CD14-positive monocyte (primary cell): ENCODE data around the gene ATAD3A. TPM values are rescaled to one million over a fixed set of nuclear protein-coding genes. Genes with fewer than 3 reads are reported as not detected.

Experiments
- DNase-seq, 3 donors: peaks; one replicate each; pipeline ENCODE4 v3.0.0-alpha.2; 2011 to 2022
- H2AFZ ChIP-seq: 2 replicates; pipeline ENCODE4 v1.6.0; 2012; ENCODE audit warnings: mild to moderate bottlenecking, low read depth, low read length, inconsistent platforms; ENCODE audit not compliant: insufficient read depth, poor library complexity, severe bottlenecking
- H3K27ac ChIP-seq, 2 donors: 1 replicate in 1 of 2; 2 replicates in 1 of 2; pipeline ENCODE4 v1.5.1; 2012 to 2013; ENCODE audit warnings: low read length in 2 of 2, control low read depth in 1 of 2, inconsistent platforms in 1 of 2, low read depth in 1 of 2, mild to moderate bottlenecking in 1 of 2
- H3K27me3 ChIP-seq, 2 donors: one replicate each; pipeline versions ENCODE4 v1.6.0 to v1.6.1; 2011 to 2013; ENCODE audit warnings: low read length in 2 of 2; ENCODE audit not compliant: control insufficient read depth in 2 of 2, insufficient read depth in 2 of 2
- H3K36me3 ChIP-seq, 2 donors: replicated peaks in 1 of 2; 1 replicate in 1 of 2; 2 replicates in 1 of 2; pipeline versions ENCODE4 v1.5.1 to v1.6.1; 2012 to 2013; ENCODE audit warnings: low read length in 2 of 2, control low read depth in 1 of 2, inconsistent platforms in 1 of 2, mild to moderate bottlenecking in 1 of 2; ENCODE audit not compliant: insufficient read depth in 2 of 2, control insufficient read depth in 1 of 2
- H3K4me1 ChIP-seq, 2 donors: 1 replicate in 1 of 2; 2 replicates in 1 of 2; pipeline versions ENCODE4 v1.5.1 to v1.6.1; 2012 to 2013; ENCODE audit warnings: low read length in 2 of 2, control low read depth in 1 of 2, inconsistent platforms in 1 of 2, mild to moderate bottlenecking in 1 of 2, moderate library complexity in 1 of 2; ENCODE audit not compliant: insufficient read depth in 2 of 2, control insufficient read depth in 1 of 2
- H3K4me2 ChIP-seq: replicated peaks from 2 replicates; pipeline ENCODE3; 2012; ENCODE audit warnings: low read length, moderate library complexity, mild to moderate bottlenecking; ENCODE audit not compliant: poor library complexity, severe bottlenecking; ENCODE audit errors: extremely low read depth
- H3K4me3 ChIP-seq, 3 experiments: fragments of 200-600 bp in 1 of 3; sonication (generic) in 1 of 3; replicated peaks in 1 of 3; 1 replicate in 2 of 3; 2 replicates in 1 of 3; pipeline ENCODE4 v1.5.1; 2011 to 2013; ENCODE audit warnings: low read length in 3 of 3, mild to moderate bottlenecking in 3 of 3, control low read depth in 2 of 3, low read depth in 2 of 3, inconsistent platforms in 1 of 3, moderate library complexity in 1 of 3
- H3K79me2 ChIP-seq: 2 replicates; pipeline ENCODE4 v1.6.0; 2012; ENCODE audit warnings: mild to moderate bottlenecking, control low read depth, inconsistent platforms, low read length, moderate library complexity; ENCODE audit not compliant: insufficient read depth
- H3K9ac ChIP-seq: 2 replicates; pipeline ENCODE4 v1.6.0; 2017; ENCODE audit warnings: low read length, mild to moderate bottlenecking; ENCODE audit not compliant: insufficient read depth, poor library complexity, severe bottlenecking
- H3K9me3 ChIP-seq, 2 donors: replicated peaks in 1 of 2; 1 replicate in 1 of 2; 2 replicates in 1 of 2; pipeline versions ENCODE4 v1.5.1 to v1.6.1; 2012 to 2013; ENCODE audit warnings: low read length in 2 of 2, control low read depth in 1 of 2; ENCODE audit not compliant: control insufficient read depth in 1 of 2, insufficient read depth in 1 of 2
- H4K20me1 ChIP-seq: 2 replicates; pipeline ENCODE4 v1.6.0; 2012; ENCODE audit warnings: mild to moderate bottlenecking, low read length, control low read depth, moderate library complexity; ENCODE audit not compliant: insufficient read depth
- H3K27ac Mint-ChIP-seq, 7 donors: one replicate each; pipeline ENCODE4 v1.8.0; 2020; ENCODE audit warnings: mild to moderate bottlenecking in 7 of 7, mixed read lengths in 7 of 7, moderate library complexity in 6 of 7, inconsistent platforms in 2 of 7
- H3K27me3 Mint-ChIP-seq, 3 donors: one replicate each; pipeline ENCODE4 v1.8.0; 2021 to 2022; ENCODE audit warnings: low read depth in 3 of 3, mild to moderate bottlenecking in 3 of 3, mixed read lengths in 3 of 3, moderate library complexity in 3 of 3, inconsistent platforms in 1 of 3
- H3K36me3 Mint-ChIP-seq, 2 donors: one replicate each; pipeline ENCODE4 v1.8.0; 2020; ENCODE audit warnings: mixed read lengths in 2 of 2, inconsistent platforms in 1 of 2, mild to moderate bottlenecking in 1 of 2
- H3K4me1 Mint-ChIP-seq: one replicate; pipeline ENCODE4 v1.8.0; 2020; ENCODE audit warnings: mild to moderate bottlenecking, mixed read lengths
- H3K4me3 Mint-ChIP-seq, 2 donors: one replicate each; pipeline ENCODE4 v1.8.0; 2020; ENCODE audit warnings: mild to moderate bottlenecking in 2 of 2, mixed read lengths in 2 of 2, moderate library complexity in 1 of 2
- H3K9me3 Mint-ChIP-seq, 7 donors: one replicate each; pipeline ENCODE4 v1.8.0; 2020 to 2022; ENCODE audit warnings: mixed read lengths in 7 of 7, mild to moderate bottlenecking in 6 of 7, moderate library complexity in 6 of 7, inconsistent platforms in 2 of 7
- WGBS: methylation state at CpG from one replicate; pipeline ENCODE4 v1.1.5; 2013; ENCODE audit warnings: missing lambda C conversion rate; ENCODE audit not compliant: insufficient coverage; 5-methylcytosine and 5-hydroxymethylcytosine counted together
- intact Hi-C, 2 donors: fragments of 100-400 bp; cut with micrococcal nuclease; formaldehyde crosslinking; loops; one replicate each; pipeline versions ENCODE4 v1.15.0 to v1.15.1; 2023
- polyA plus RNA-seq, 3 donors: library from polyadenylated mRNA; depleted of rRNA in 1 of 3; unstranded in 2 of 3; stranded (reverse) in 1 of 3; fragments of 300-500 nt in 2 of 3; fragments of >200 nt in 1 of 3; fragmentation: Illumina TruSeq in 2 of 3; gene quantifications; 1 replicate in 2 of 3; 2 replicates in 1 of 3; pipeline ENCODE4 v1.2.3, GENCODE V29; 2012 to 2021
- TF ChIP-seq, protein P1 (sequence below): fragments of 200-600 bp; IDR thresholded peaks from one replicate; pipeline ENCODE4 v1.8.0; 2022; ENCODE audit warnings: antibody characterized with exemption, mild to moderate bottlenecking

ATAD3A gene
- polyA plus RNA-seq, 3 donors = 4.1 to 14.0 (median 6.4) TPM

DNA sequence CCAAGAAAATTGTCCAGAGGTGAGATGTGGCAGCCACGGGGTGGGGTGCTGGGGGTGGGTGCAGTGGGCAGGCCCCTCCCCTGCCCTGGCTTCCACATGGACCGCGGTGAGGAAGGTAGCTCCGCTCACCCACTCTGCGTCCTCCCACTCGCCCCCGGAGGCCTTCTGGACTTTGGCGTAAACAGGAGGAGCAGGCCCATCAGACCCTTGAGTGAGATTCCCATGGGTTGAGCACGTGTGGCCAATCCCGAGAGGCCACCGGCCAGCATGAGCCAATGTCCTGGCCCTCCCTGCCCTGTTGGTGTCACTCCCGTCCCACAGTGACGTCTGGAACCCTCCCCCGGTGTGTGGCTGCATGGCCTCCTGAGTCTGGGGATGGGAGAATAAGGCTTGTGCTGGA is 36.6 kb downstream of the ATAD3A start:
- H3K27ac Mint-ChIP-seq = no peak overlapping the region
- no peak for DNase-seq
- Histone ChIP-seq H3K79me2 (peaks cover 7% of the 10 kb centered on the region), H3K4me1 (no peaks in the 10 kb centered on the region), H3K27ac (no peak overlapping the region), H4K20me1 (peaks cover 50% of the 10 kb centered on the region), H2AFZ (no peak overlapping the region), H3K9me3 (no peaks in the 10 kb centered on the region), H3K4me2 (no peak overlapping the region), H3K4me3 (no peak overlapping the region), H3K27me3 (no peaks in the 10 kb centered on the region), H3K36me3 (peaks cover 20 to 27% of the 10 kb centered on the region in 2 donors), H3K9ac (no peak overlapping the region)
- no peak overlapping the region for H3K4me3 Mint-ChIP-seq
- no peaks in the 10 kb centered on the region for H3K4me1 Mint-ChIP-seq
- intact Hi-C loops = no loop called here
- H3K27me3 Mint-ChIP-seq = no peaks in the 10 kb centered on the region
- H3K36me3 Mint-ChIP-seq = peaks cover 13 to 30% of the 10 kb centered on the region in 2 donors
- H3K9me3 Mint-ChIP-seq = peaks cover 0 to 3% (median 0%) of the 10 kb centered on the region in 7 donors
- WGBS = 93% methylated on average over 13 of the region's 14 CpGs
- TF ChIP-seq, protein P1, sequence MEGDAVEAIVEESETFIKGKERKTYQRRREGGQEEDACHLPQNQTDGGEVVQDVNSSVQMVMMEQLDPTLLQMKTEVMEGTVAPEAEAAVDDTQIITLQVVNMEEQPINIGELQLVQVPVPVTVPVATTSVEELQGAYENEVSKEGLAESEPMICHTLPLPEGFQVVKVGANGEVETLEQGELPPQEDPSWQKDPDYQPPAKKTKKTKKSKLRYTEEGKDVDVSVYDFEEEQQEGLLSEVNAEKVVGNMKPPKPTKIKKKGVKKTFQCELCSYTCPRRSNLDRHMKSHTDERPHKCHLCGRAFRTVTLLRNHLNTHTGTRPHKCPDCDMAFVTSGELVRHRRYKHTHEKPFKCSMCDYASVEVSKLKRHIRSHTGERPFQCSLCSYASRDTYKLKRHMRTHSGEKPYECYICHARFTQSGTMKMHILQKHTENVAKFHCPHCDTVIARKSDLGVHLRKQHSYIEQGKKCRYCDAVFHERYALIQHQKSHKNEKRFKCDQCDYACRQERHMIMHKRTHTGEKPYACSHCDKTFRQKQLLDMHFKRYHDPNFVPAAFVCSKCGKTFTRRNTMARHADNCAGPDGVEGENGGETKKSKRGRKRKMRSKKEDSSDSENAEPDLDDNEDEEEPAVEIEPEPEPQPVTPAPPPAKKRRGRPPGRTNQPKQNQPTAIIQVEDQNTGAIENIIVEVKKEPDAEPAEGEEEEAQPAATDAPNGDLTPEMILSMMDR = no peak

DNA sequence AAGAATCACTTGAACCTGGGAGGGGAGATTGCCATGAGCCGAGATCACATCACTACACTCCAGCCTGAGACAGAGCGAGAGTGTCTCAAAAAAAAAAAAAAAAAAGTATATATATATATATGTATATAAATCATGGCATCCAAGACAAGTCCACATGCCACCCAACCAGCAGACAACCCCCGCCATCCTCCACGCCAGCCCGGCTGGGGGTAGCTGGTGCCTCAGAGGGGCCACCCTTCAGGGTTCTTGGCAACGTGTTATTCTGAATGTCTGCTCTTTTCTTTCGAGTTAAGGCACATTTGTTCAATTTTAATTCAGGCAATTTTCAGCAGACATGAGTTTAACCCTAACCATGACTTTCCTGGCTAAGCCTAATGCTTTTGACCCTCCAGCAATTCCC is 38.1 kb downstream of the ATAD3A start:
- Mint-ChIP-seq H3K9me3 (peaks cover 0 to 3% (median 0%) of the 10 kb centered on the region in 7 donors), H3K27me3 (no peaks in the 10 kb centered on the region), H3K36me3 (peaks cover 7 to 20% of the 10 kb centered on the region in 2 donors), H3K4me3 (no peak overlapping the region), H3K4me1 (peaks cover 2% of the 10 kb centered on the region), H3K27ac (no peak overlapping the region)
- no peak overlapping the region for H3K27ac ChIP-seq
- no peaks in the 10 kb centered on the region for H3K9me3 ChIP-seq
- intact Hi-C loops = no loop called here
- H3K79me2 ChIP-seq = peaks cover 16% of the 10 kb centered on the region
- 94% methylated on average over 5 of the region's 7 CpGs for WGBS
- no peak overlapping the region for H3K4me3 ChIP-seq
- H3K36me3 ChIP-seq = peaks cover 13 to 16% of the 10 kb centered on the region in 2 donors
- H2AFZ ChIP-seq = no peak overlapping the region
- no peaks in the 10 kb centered on the region for H3K27me3 ChIP-seq
- DNase-seq = no peak
- H3K4me1 ChIP-seq = no peaks in the 10 kb centered on the region
- H3K9ac ChIP-seq = no peak overlapping the region
- TF ChIP-seq, protein P1 = no peak
- H3K4me2 ChIP-seq = no peak overlapping the region
- peaks cover 63% of the 10 kb centered on the region for H4K20me1 ChIP-seq
